Amniotic stem cell (primary cell): ENCODE results near the gene ASIC4.

Experiments
- DNase-seq: peaks from one replicate; lab custom pipeline; 2025; lab: John Stamatoyannopoulos, UW

Gene ASIC4

GRCh38 chr2:219497495-219498279 lies 16.6 kb upstream of the ASIC4 start:
- DNase-seq = peak; percentile 34

DNA sequence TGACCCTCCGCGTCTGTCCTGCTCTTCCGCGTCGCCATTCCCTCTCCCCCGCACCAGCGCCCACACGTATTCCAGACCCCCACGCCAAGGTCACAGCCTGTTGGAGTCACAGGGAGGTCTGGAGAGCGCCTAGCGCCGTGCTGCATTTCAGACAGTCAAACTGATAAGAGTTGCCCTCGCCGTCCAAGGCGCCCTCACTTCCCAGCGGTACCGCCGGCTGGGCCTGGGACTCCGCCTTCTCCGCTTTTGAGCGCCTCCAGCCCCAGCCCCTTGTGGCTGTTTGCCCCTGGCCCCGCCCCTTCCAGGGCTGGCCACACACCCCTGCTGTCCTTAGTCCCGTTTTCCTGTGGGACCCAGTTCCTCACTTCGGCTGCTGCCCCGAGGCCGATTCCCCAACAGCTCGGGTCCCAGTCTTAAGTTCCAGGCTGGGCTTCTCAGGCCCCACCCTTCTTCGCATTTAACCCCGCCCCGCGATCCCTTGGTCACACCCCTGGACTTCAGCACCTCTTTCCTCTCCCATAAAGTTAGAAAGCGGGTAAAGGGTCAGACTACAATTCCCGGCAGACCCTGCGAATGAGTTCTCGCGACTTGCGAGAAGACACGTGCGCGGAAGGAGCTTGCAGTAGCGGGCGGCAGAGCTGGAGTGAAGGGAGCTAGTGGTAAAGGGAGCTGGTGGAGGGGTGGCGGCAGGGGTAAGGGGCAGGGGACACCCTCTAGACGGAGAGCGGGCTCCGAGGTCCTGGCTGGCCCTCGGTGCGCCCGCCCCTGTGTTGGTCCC lies 15.8 kb upstream of the ASIC4 start, which contains the start of gene GMPPA:
Gene GMPPA, plus strand, starts transcription at position 612 of the 778 bp plus-strand sequence. CDS start 1,085 bp downstream, outside the sequence.
- DNase-seq = peak; percentile 97

GRCh38 chr2:219499058-219499307 lies 15.3 kb upstream of the ASIC4 start:
- DNase-seq = no peak

- no peak for DNase-seq
These were observed 14.7 kb upstream of the ASIC4 start for GRCh38 chr2:219499555-219499954.

GRCh38 chr2:219500135-219500534 lies 14.1 kb upstream of the ASIC4 start:
- no peak for DNase-seq

- DNase-seq = no peak
These were observed 12.4 kb upstream of the ASIC4 start for GRCh38 chr2:219501849-219502248.

DNA sequence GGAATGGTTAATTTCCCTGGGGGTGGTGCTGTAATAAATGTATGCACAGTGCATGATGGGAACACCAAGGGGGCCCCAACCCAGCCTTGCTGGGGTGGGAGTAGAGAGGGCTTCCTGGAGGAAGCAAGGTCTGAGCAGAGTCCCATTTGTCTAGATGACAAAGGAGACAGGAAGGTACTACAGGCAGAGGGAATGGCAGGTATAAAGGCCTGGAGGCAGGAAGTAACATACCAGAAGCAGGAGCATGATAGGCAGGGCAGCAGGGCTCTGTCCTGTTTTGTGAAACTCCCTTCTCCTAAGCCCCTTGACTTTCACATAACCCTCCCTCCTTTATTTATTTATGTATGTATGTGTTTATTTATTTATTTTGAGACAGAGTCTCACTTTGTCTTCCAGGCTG lies 11.7 kb upstream of the ASIC4 start:
- DNase-seq = no peak

GRCh38 chr2:219505585-219505984 lies 8.7 kb upstream of the ASIC4 start:
- no peak for DNase-seq

DNA sequence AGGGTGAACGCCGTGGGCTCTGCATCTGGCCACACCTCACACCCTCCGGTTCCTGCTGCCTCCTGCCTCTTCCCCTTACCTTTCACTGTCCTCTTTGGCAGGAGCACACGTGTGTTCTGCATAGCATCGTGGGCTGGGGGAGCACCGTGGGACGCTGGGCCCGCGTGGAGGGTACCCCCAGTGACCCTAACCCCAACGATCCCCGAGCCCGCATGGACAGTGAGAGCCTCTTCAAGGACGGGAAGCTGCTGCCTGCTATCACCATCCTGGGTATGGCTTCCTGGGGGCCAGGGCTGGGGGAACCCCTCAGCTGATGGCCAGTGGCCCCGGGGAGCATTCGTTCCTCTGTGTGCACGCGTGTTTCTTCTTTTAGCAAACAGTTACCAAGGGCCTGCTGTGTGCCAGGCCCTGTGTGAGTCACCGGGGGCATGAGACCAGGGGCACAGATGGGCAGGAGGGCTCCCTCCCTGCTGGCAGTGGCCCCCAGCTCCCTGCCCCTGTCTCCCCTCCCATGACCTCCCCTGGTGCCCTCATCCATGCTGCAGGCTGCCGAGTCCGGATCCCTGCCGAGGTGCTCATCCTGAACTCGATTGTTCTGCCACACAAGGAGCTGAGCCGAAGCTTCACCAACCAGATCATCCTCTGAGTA lies 8.0 kb upstream of the ASIC4 start:
- no peak for DNase-seq

DNA sequence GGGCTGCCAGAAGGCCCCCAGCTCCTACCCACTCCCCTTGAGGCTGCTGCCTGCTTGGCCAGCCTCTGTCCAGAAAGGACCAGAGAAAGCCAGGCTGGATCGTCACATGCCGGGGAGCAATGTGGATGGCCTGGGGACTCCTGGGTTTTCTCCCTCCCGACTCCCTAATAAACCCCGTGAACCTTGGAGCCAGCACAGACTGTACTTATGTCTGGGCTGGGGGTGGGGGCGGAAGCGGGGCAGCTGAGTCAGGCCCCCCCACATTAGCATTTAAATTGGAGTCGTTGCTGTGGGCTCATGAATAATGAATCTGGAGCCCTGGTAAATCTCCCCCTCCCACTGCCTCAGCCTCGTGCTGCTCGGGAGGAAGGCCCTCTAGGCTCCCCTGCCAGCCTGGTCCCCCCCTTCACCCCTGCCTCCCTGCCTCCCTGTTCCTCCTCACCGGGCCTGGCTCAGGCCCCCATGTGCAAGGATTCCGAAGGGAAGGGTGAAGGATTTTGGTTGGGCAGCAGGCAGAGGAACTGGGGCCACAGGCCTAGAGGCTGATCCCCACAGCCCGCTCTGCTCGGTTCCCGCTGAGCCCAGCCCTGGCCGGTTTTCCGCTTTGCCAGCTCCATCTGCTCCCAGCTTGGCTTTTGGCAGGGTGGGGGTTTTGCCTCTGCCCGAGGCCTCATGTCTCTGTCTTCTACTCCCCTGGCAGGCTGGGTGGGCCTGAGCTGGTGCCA lies 7.3 kb upstream of the ASIC4 start:
- DNase-seq = no peak

DNA sequence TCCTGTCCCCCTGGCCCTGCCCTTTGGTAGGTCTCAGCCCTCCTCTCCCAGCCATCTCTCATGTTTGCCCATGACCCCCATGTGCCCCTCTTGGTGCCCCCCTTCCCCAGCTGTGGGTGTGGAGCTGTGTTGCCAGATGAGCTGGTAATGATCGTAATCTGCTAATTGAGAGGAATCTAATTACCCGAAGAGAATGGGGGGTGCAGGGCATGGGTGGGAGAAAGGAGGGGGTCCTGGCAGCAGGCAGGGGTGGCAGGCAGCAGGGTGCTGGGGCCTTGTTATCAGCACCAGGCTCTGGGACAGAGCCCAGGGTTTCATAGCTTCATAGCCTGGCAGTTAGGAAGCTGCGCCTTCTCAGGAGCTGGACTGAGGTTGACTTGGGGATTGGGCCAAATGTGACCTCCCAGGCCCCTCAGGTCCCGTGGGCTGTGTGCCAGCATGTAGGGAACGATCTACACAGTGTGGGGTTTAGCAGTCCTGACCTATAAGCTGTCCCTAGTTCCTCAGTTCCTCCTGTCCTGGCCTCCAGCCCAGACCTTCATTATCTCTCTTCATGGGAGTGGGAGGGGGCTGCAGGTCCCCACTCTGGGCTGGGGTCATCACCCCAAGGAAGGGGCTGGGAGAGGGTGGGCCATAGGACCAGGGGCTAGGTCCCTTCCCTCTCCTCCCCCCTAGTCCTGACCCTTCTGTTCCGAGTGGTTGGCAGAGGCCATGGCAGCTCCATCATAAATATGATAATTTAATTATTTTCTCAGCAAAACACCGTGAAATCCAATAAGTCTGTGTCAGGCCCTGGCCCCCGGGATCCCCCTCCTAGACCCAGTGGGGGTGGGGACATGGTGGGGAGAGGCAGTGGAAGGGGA lies 6.5 kb upstream of the ASIC4 start:
- no peak for DNase-seq

DNA sequence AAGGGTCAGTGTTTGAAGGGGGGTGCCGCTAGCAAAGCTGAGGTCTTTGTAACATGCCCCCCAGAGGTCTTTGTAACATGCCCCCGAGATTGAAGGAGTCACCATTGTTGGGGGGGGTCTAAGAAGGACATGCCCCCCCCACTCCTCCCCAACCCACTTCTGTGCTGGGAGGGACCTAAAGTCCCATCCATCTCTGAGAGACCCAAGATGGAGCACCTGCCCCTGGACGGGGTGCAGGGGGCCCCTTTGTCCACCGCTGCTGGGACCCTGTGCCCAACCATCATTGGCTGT lies 5.9 kb upstream of the ASIC4 start:
- DNase-seq = no peak

DNA sequence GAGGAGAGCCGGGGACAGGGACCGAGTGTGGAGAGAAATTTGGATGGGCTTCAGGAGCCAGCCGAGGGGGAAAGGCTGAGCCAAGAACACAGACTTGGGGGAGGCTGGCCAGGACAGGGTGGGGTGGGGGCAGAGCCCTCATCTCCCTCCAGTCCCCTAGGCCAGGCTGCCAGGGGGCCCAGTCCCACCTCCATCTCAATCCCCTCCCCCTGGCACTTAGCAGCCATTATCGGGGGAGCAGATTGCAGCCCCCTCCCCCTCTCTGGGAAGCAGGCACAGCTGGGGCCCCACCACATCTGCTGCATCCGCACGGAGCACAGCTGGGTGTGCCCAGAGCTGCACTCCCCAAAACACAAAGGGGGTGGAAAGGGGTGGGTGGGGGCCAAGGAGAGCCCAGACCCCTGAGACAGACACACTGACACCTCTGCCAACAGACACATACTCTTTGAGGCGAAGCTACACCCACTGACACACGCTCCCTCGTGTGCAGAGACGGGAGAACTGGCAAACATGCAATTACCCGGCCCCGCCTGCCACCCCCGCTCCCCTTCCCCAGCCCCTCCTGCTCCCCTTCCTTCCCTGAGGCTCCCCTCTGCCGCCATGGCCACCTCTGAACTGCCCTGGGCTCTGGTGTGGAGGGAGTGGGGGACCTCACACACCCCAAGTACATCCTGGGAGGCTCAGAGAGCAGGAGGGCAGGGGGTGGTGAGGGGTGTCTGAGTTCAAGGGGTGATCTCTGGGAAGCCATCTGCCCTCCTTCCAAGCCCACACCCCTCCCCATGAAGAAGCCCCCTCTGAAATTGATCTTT lies 5.1 kb upstream of the ASIC4 start:
- DNase-seq = no peak

DNA sequence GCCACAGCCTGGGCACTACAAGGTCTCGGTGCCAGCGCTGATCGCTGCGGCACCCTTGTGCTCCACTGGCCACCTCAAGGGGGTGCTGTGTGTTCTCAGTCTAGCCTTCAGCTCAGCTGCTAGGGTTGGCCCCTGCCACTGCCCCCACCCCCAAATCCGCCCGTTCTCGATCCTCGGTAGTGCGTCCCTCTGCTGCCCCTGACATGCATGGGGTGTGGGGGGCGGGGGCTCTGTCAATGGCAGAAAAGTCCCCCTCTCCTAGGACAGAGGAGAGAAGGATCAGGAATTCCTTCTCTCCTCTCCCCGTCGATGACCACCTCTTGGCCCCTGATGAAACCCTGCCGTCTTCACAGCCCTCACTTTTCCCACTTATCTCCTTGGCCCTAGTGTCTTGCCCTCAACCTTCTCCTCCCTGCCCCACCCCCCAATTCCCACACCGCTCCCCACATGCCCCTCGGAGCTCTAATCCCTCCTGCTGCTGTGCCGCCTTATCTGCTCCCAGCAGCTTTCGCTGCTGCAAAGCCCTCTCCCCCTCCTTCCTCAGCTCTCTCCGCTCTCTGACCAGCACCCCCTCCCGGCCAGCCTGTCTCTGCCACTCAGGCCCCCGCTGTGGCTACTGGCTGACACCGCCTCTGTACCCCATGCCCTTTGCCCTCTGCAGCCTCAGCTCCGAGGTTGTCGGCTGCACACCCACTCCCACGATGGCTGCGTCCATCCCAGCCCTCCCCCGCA lies 4.3 kb upstream of the ASIC4 start:
- no peak for DNase-seq

GRCh38 chr2:219510512-219511135 lies 3.7 kb upstream of the ASIC4 start:
- no peak for DNase-seq

DNA sequence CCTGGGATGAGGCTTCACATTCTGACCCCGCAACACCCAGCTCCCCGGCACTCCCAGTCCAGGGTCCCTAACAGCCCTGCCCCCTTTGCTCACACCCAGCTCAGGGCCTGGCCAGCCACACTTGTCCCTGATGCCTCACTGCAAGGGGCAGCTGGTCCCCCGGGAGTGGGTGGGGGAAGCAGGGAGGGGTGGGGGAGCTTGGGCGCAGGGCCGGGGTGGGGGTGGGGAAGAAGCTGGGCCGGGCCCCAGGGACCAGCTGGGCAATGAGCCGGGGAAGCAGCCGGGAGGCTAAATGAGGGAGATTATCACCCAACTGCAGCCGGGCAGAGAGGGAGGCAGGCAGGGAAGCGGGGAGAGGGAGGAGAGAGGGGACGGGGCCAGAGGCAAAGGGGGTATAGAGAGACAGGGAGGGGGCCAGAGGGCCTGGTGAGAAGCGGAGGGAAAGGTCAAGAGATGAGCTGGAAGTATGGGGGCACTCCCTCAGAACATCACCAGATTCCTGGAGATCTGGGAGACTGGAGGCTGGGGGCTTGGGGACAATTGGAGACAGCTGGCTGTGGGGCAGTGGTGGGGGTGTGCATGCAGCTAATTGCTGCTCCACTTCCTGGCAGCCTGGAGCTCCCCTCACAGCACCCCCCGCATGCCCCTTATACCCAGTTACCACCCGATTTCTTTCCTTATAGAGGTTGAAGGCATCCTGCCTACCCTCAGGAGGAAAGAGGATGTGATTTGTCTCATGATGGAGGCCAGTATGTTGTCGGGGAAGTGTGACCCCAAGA lies 2.5 kb upstream of the ASIC4 start:
- no peak for DNase-seq

DNA sequence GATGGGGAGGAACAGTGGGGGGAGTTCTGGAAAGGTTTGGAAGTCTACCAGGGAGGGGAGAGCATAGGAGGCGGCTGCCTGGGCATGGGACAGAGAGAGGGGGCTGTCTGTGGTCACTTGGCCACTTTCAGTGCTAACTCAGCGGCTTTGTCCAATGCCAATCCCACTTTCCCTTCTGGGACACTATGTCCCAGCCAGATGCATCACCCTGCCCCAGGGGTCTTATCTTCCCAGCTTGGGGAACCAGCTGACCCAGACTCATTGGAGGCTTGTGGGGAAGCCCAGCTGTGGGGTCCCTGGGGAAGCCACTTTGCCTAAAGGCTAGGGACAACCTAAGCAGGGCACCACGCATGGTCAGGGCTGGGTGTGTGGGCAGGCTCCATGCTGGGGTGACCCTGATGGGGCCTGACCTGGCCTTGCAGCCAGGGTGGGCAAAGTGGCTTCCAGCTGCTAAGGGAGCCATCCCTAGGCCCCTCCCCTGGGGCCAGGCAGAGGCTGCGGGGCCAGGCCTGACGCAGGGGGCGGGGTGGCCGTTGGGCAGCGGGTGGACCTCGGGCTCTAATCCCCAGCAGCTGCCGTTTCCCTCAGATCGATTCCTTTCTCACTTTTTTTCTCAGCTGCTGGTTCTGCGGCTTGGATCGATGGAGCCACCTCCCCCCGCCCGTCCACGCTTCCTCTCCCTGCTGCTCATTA lies 1.6 kb upstream of the ASIC4 start:
- no peak for DNase-seq

- DNase-seq = no peak
These were observed 495 bp upstream of the ASIC4 start for GRCh38 chr2:219513787-219514186.
